Muscle of back (tissue), 11 donors: ENCODE data around the gene SRF. TPM values are rescaled to one million over a fixed set of nuclear protein-coding genes. Genes with fewer than 3 reads are reported as not detected.

Experiments used
- DNase-seq, 3 donors: peaks; one replicate each; pipeline versions ENCODE4 v3.0.0 to v3.0.0-alpha.2; 2013
- polyA plus RNA-seq, 10 donors: library from polyadenylated mRNA; unstranded; fragments of 120-200 nt; gene quantifications; one replicate each; pipeline ENCODE4 v1.2.1, GENCODE V29; 2013; ENCODE audit not compliant: insufficient read length in 10 of 10

Gene SRF
- polyA plus RNA-seq, 10 donors, result 33.9 to 64.4 (median 46.8) TPM

- DNase-seq, result no peak
Measured at GRCh38 chr6:43146709-43147688, 24.1 kb upstream of the SRF start.

GRCh38 chr6:43147691-43148477, 23.2 kb upstream of the SRF start:
- DNase-seq, result no peak

- DNase-seq, result no peak
Measured at GRCh38 chr6:43149265-43149664, 21.8 kb upstream of the SRF start.

- no peak for DNase-seq
Measured at GRCh38 chr6:43150051-43150751, 20.9 kb upstream of the SRF start.

GRCh38 chr6:43159599-43159998, 11.5 kb upstream of the SRF start:
- DNase-seq, result no peak

- DNase-seq, result no peak
Measured at GRCh38 chr6:43163899-43164298, 7.2 kb upstream of the SRF start.

- peak in 2 of 3 donors; percentile 91 to 93 for DNase-seq
Measured at GRCh38 chr6:43170417-43170930, 595 bp upstream of the SRF start.

GRCh38 chr6:43171707-43172103, 636 bp downstream of the SRF start:
- DNase-seq, result no peak

- peak in 2 of 3 donors; percentile 42 to 76 for DNase-seq
Measured at GRCh38 chr6:43172104-43173007, 1.3 kb downstream of the SRF start.

- no peak for DNase-seq
Measured at GRCh38 chr6:43173591-43174262, 2.7 kb downstream of the SRF start.

GRCh38 chr6:43174263-43175112, 3.4 kb downstream of the SRF start:
- peak; percentile 97 to 99 (median 99) for DNase-seq

GRCh38 chr6:43175676-43176422, 4.8 kb downstream of the SRF start:
- no peak for DNase-seq

GRCh38 chr6:43176423-43176786, 5.3 kb downstream of the SRF start:
- DNase-seq, result no peak

- DNase-seq, result no peak
Measured at GRCh38 chr6:43178150-43178549, 7.1 kb downstream of the SRF start.

- no peak for DNase-seq
Measured at GRCh38 chr6:43178951-43179830, 8.1 kb downstream of the SRF start.

- no peak for DNase-seq
Measured at GRCh38 chr6:43180058-43180457, 9.0 kb downstream of the SRF start.

GRCh38 chr6:43180985-43181384, 9.9 kb downstream of the SRF start:
- peak in 1 of 3 donors; percentile 25 for DNase-seq

- DNase-seq, result no peak
Measured at GRCh38 chr6:43181621-43181941, 10.5 kb downstream of the SRF start.
